ENCODE measurements around the gene PDZK1IP1.
"Not testable (repeated sequence)": the region's sequence is repeated elsewhere in the genome, so short reads cannot be mapped to it uniquely, and the experiment has no call there.

The PDZK1IP1 gene

GRCh38 chr1:47181095-47181954 lies 8.5 kb downstream of the PDZK1IP1 start:
- no peak for DNase-seq (ENCODE audit: low read depth)

GRCh38 chr1:47180603-47181094 lies 9.2 kb downstream of the PDZK1IP1 start:
- DNase-seq (ENCODE audit: low read depth), result no peak

- no peak for DNase-seq (ENCODE audit: low read depth)
These were observed 9.8 kb downstream of the PDZK1IP1 start for GRCh38 chr1:47179988-47180563.

GRCh38 chr1:47179017-47179987 lies 10.5 kb downstream of the PDZK1IP1 start:
- DNase-seq (ENCODE audit: low read depth), result peak; percentile 94

GRCh38 chr1:47178654-47179016 lies 11.2 kb downstream of the PDZK1IP1 start:
- no peak for DNase-seq (ENCODE audit: low read depth)

- no peak for DNase-seq (ENCODE audit: low read depth)
These were observed 11.8 kb downstream of the PDZK1IP1 start for GRCh38 chr1:47178020-47178419.

- DNase-seq (ENCODE audit: low read depth), result peak; percentile 36
These were observed 14.5 kb downstream of the PDZK1IP1 start for GRCh38 chr1:47175227-47175934.

GRCh38 chr1:47174656-47175020 lies 15.2 kb downstream of the PDZK1IP1 start:
- DNase-seq (ENCODE audit: low read depth), result no peak

- no peak for DNase-seq (ENCODE audit: low read depth)
These were observed 17.1 kb downstream of the PDZK1IP1 start for GRCh38 chr1:47172782-47173181.

GRCh38 chr1:47164552-47164951 lies 25.3 kb downstream of the PDZK1IP1 start:
- no peak for DNase-seq (ENCODE audit: low read depth)

- DNase-seq (ENCODE audit: low read depth), result no peak
These were observed 28.4 kb downstream of the PDZK1IP1 start for GRCh38 chr1:47161298-47162040.

GRCh38 chr1:47160716-47161115 lies 29.1 kb downstream of the PDZK1IP1 start:
- DNase-seq (ENCODE audit: low read depth), result no peak

- DNase-seq (ENCODE audit: low read depth), result not testable (repeated sequence)
These were observed 31.9 kb downstream of the PDZK1IP1 start for GRCh38 chr1:47157957-47158356.

- not testable (repeated sequence) for DNase-seq (ENCODE audit: low read depth)
These were observed 33.4 kb downstream of the PDZK1IP1 start for GRCh38 chr1:47156457-47156856.

- DNase-seq (ENCODE audit: low read depth), result not testable (repeated sequence)
These were observed 40.7 kb downstream of the PDZK1IP1 start for GRCh38 chr1:47149162-47149561.

- no peak for DNase-seq (ENCODE audit: low read depth)
These were observed 42.6 kb downstream of the PDZK1IP1 start for GRCh38 chr1:47147047-47147785.

- not testable (repeated sequence) for DNase-seq (ENCODE audit: low read depth)
These were observed 43.3 kb downstream of the PDZK1IP1 start for GRCh38 chr1:47146495-47146894.

- DNase-seq (ENCODE audit: low read depth), result not testable (repeated sequence)
These were observed 46.2 kb downstream of the PDZK1IP1 start for GRCh38 chr1:47143654-47144053.

- DNase-seq (ENCODE audit: low read depth), result not testable (repeated sequence)
These were observed 49.5 kb downstream of the PDZK1IP1 start for GRCh38 chr1:47140358-47140757.
